Neural cell (in vitro differentiated cells): ENCODE measurements around the gene SACS.

Experiments
- EP300 ChIP-seq: fragments of 450-650 bp; conservative IDR thresholded peaks from 2 replicates; pipeline ENCODE4 v1.6.1; 2014; ENCODE audit warnings: antibody characterized with exemption, mild to moderate bottlenecking, moderate library complexity; ENCODE audit not compliant: poor library complexity, severe bottlenecking
- EZH2 ChIP-seq: fragments of 200-600, 300-800 bp; shearing (Covaris generic), sonication (generic); IDR thresholded peaks from 2 replicates; pipeline ENCODE4 v1.6.1; 2014; ENCODE audit warnings: antibody characterized with exemption, low read length, borderline replicate concordance, mild to moderate bottlenecking; ENCODE audit not compliant: insufficient read depth, poor library complexity, severe bottlenecking
- MXI1 ChIP-seq: fragments of 450-650 bp; conservative IDR thresholded peaks from 2 replicates; pipeline ENCODE4 v1.6.1; 2014; ENCODE audit warnings: antibody characterized with exemption, mild to moderate bottlenecking; ENCODE audit not compliant: poor library complexity, severe bottlenecking
- POLR2AphosphoS5 ChIP-seq: IDR thresholded peaks from 2 replicates; pipeline ENCODE4 v1.6.1; 2012
- RAD21 ChIP-seq: fragments of 450-650 bp; conservative IDR thresholded peaks from 2 replicates; pipeline ENCODE4 v1.6.1; 2014; ENCODE audit warnings: antibody characterized with exemption, mild to moderate bottlenecking, moderate library complexity
- SMC3 ChIP-seq: fragments of 450-650 bp; conservative IDR thresholded peaks from 2 replicates; pipeline ENCODE4 v1.6.1; 2014; ENCODE audit warnings: antibody characterized with exemption, mild to moderate bottlenecking, moderate library complexity; ENCODE audit not compliant: poor library complexity
- TAF1 ChIP-seq: IDR thresholded peaks from 2 replicates; pipeline ENCODE4 v1.6.1; 2012; ENCODE audit warnings: low read depth
- TF ChIP-seq, protein P1 (sequence below): fragments of 450-650 bp; IDR thresholded peaks from 2 replicates; pipeline ENCODE4 v1.5.1; 2014; ENCODE audit warnings: antibody characterized with exemption, mild to moderate bottlenecking, moderate library complexity; ENCODE audit not compliant: poor library complexity, severe bottlenecking
- TF ChIP-seq, protein P2 (sequence below): IDR thresholded peaks from 2 replicates; pipeline ENCODE4 v1.6.1; 2012; ENCODE audit warnings: borderline replicate concordance

DNA sequence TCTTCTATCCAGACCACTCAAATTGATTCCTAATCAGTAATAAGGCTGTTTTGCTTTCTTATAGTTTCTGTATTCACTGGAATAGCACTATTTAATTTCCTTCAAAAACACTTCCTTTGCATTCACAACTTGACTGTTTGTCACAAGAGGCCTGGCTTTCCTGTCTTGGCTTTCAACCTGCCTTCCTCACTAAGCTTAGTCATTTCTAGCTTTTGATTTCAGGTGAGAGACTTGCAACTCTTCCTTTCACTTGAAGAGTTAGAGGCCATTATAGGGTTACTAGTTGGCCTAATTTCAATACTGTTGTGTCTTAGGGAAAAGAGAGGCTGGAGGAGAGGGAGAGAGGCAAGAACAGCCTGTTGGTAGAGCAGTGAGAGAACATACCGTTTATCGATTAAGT lies 47.0 kb downstream of the SACS start:
- TF ChIP-seq, protein P1, sequence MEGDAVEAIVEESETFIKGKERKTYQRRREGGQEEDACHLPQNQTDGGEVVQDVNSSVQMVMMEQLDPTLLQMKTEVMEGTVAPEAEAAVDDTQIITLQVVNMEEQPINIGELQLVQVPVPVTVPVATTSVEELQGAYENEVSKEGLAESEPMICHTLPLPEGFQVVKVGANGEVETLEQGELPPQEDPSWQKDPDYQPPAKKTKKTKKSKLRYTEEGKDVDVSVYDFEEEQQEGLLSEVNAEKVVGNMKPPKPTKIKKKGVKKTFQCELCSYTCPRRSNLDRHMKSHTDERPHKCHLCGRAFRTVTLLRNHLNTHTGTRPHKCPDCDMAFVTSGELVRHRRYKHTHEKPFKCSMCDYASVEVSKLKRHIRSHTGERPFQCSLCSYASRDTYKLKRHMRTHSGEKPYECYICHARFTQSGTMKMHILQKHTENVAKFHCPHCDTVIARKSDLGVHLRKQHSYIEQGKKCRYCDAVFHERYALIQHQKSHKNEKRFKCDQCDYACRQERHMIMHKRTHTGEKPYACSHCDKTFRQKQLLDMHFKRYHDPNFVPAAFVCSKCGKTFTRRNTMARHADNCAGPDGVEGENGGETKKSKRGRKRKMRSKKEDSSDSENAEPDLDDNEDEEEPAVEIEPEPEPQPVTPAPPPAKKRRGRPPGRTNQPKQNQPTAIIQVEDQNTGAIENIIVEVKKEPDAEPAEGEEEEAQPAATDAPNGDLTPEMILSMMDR, result no peak
- TF ChIP-seq POLR2AphosphoS5, result no peak
- TF ChIP-seq MXI1, result no peak
- no peak for TF ChIP-seq SMC3
- no peak for TF ChIP-seq EZH2
- TF ChIP-seq, protein P2, sequence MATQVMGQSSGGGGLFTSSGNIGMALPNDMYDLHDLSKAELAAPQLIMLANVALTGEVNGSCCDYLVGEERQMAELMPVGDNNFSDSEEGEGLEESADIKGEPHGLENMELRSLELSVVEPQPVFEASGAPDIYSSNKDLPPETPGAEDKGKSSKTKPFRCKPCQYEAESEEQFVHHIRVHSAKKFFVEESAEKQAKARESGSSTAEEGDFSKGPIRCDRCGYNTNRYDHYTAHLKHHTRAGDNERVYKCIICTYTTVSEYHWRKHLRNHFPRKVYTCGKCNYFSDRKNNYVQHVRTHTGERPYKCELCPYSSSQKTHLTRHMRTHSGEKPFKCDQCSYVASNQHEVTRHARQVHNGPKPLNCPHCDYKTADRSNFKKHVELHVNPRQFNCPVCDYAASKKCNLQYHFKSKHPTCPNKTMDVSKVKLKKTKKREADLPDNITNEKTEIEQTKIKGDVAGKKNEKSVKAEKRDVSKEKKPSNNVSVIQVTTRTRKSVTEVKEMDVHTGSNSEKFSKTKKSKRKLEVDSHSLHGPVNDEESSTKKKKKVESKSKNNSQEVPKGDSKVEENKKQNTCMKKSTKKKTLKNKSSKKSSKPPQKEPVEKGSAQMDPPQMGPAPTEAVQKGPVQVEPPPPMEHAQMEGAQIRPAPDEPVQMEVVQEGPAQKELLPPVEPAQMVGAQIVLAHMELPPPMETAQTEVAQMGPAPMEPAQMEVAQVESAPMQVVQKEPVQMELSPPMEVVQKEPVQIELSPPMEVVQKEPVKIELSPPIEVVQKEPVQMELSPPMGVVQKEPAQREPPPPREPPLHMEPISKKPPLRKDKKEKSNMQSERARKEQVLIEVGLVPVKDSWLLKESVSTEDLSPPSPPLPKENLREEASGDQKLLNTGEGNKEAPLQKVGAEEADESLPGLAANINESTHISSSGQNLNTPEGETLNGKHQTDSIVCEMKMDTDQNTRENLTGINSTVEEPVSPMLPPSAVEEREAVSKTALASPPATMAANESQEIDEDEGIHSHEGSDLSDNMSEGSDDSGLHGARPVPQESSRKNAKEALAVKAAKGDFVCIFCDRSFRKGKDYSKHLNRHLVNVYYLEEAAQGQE, result no peak
- no peak for TF ChIP-seq TAF1
- no peak for TF ChIP-seq EP300
- no peak for TF ChIP-seq RAD21
